BE2C (cell line): ENCODE data around the gene GTF2F1.

Experiments
- DNase-seq: peaks from one replicate; pipeline ENCODE4 v3.0.0-alpha.2; 2020
- H3K27me3 ChIP-seq: fragments of 250-450 bp; sonication (Bioruptor Pico); 2 replicates; pipeline ENCODE4 v1.5.1; 2020; ENCODE audit warnings: mild to moderate bottlenecking
- H3K36me3 ChIP-seq: fragments of 250-450 bp; sonication (Bioruptor Pico); 2 replicates; pipeline ENCODE4 v1.5.1; 2020; ENCODE audit warnings: mild to moderate bottlenecking
- H3K4me1 ChIP-seq: fragments of 250-450 bp; sonication (Bioruptor Pico); 2 replicates; pipeline ENCODE4 v1.5.1; 2020
- H3K4me3 ChIP-seq: 2 replicates; pipeline ENCODE4 v1.5.1; 2011; ENCODE audit warnings: low read depth, low read length
- H3K9me3 ChIP-seq: fragments of 250-450 bp; sonication (Bioruptor Pico); 2 replicates; pipeline ENCODE4 v1.5.1; 2020
- CTCF ChIP-seq: IDR thresholded peaks from 2 replicates; pipeline ENCODE4 v1.5.1; 2012; ENCODE audit warnings: mild to moderate bottlenecking, low read depth, low read length

The GTF2F1 gene

GRCh38 chr19:6424939-6425731, 32.2 kb upstream of the GTF2F1 start:
- Histone ChIP-seq H3K36me3 (peaks cover 29% of the 10 kb centered on the region), H3K4me1 (no peaks in the 10 kb centered on the region), H3K4me3 (no peak overlapping the region), H3K27me3 (peaks cover 4% of the 10 kb centered on the region), H3K9me3 (peaks cover 8% of the 10 kb centered on the region)
- no peak for TF ChIP-seq CTCF
- peak; percentile 99 for DNase-seq

GRCh38 chr19:6424195-6424938, 31.4 kb upstream of the GTF2F1 start, which contains the start of gene KHSRP:
KHSRP (minus strand) TSS chr19:6424811; CDS start chr19:6424701, 110 bp downstream.
- TF ChIP-seq CTCF, result no peak
- H3K9me3 ChIP-seq, result peaks cover 8% of the 10 kb centered on the region
- H3K4me1 ChIP-seq, result no peaks in the 10 kb centered on the region
- H3K4me3 ChIP-seq, result peak within 1 kb of the TSS; percentile 98
- no peaks in the 10 kb centered on the region for H3K27me3 ChIP-seq
- peak; percentile 47 for DNase-seq
- peaks cover 36% of the 10 kb centered on the region for H3K36me3 ChIP-seq

- H3K36me3 ChIP-seq, result peaks cover 44% of the 10 kb centered on the region
These were observed 30.7 kb upstream of the GTF2F1 start for GRCh38 chr19:6423499-6424194.

GRCh38 chr19:6421075-6422014, 28.4 kb upstream of the GTF2F1 start:
- no peak for DNase-seq
- Histone ChIP-seq H3K4me3 (no peak overlapping the region), H3K4me1 (no peaks in the 10 kb centered on the region), H3K9me3 (peaks cover 8% of the 10 kb centered on the region), H3K27me3 (no peaks in the 10 kb centered on the region), H3K36me3 (peaks cover 67% of the 10 kb centered on the region)
- no peak for TF ChIP-seq CTCF

More at GRCh38 chr19:6423499-6424194, 30.7 kb upstream of the GTF2F1 start:
- H3K4me1 ChIP-seq, result no peaks in the 10 kb centered on the region
- H3K9me3 ChIP-seq, result peaks cover 8% of the 10 kb centered on the region
- no peak for TF ChIP-seq CTCF
- peak overlapping the region; percentile 98 for H3K4me3 ChIP-seq
- peak; percentile 60 for DNase-seq
- no peaks in the 10 kb centered on the region for H3K27me3 ChIP-seq

- Histone ChIP-seq H3K27me3 (no peaks in the 10 kb centered on the region), H3K4me1 (no peaks in the 10 kb centered on the region), H3K9me3 (no peaks in the 10 kb centered on the region), H3K36me3 (peaks cover 89% of the 10 kb centered on the region), H3K4me3 (no peak overlapping the region)
- no peak for DNase-seq
- TF ChIP-seq CTCF, result no peak
These were observed 25.6 kb upstream of the GTF2F1 start for GRCh38 chr19:6418562-6418932.
